ENCODE measurements around the gene C4orf17.

C4orf17 gene

GRCh38 chr4:99578714-99579113 is 67.9 kb downstream of the C4orf17 start:
- 74% methylated on average over 2 of the region's 2 CpGs for WGBS
- H3K27ac ChIP-seq (ENCODE audit: low read length, poor library complexity, severe bottlenecking) = no peak overlapping the region
- DNase-seq = no peak
- no peaks in the 10 kb centered on the region for H3K36me3 ChIP-seq (ENCODE audit: control insufficient read depth in 1 of 2, insufficient read depth in 2 of 2, low read depth in 1 of 2, low read length in 2 of 2)
- no peaks in the 10 kb centered on the region for H3K4me1 ChIP-seq (ENCODE audit: control insufficient read depth, insufficient read depth, low read depth, low read length)
- H2BK12ac ChIP-seq (ENCODE audit: low read length in 2 of 2) = no peak overlapping the region
- no peaks in the 10 kb centered on the region for H3K27me3 ChIP-seq (ENCODE audit: control insufficient read depth in 1 of 2, insufficient read depth in 1 of 2, low read length in 2 of 2)
- no peak overlapping the region for H2BK15ac ChIP-seq (ENCODE audit: low read depth, poor library complexity, severe bottlenecking)
- no peak overlapping the region for H3K14ac ChIP-seq (ENCODE audit: low read length in 2 of 2)
- no peak overlapping the region for H3K18ac ChIP-seq (ENCODE audit: low read depth in 1 of 2, low read length in 2 of 2)
- no peak overlapping the region for H2BK120ac ChIP-seq (ENCODE audit: low read depth, low read length)
- H3K4me2 ChIP-seq (ENCODE audit: low read length, poor library complexity, severe bottlenecking) = no peak overlapping the region
- H4K8ac ChIP-seq (ENCODE audit: low read length) = no peak overlapping the region
- no peaks in the 10 kb centered on the region for H3K79me1 ChIP-seq (replicated peaks; ENCODE audit: low read length, poor library complexity, severe bottlenecking)
- no peak overlapping the region for H2AFZ ChIP-seq (ENCODE audit: low read depth, low read length)
- no peak overlapping the region for H2AK5ac ChIP-seq (ENCODE audit: low read length, severe bottlenecking)
- no peak overlapping the region for H3K4me3 ChIP-seq (ENCODE audit: insufficient read depth in 1 of 2, low read depth in 1 of 2, low read length in 2 of 2)
- no peak overlapping the region for H3K9ac ChIP-seq (ENCODE audit: low read length)
- no peaks in the 10 kb centered on the region for H3K9me3 ChIP-seq (ENCODE audit: control insufficient read depth, low read length)
- no peak overlapping the region for H3K4ac ChIP-seq (ENCODE audit: low read depth in 1 of 2, low read length in 2 of 2)
- no peak overlapping the region for H3K23ac ChIP-seq (ENCODE audit: low read length in 2 of 2)
- no peak overlapping the region for H2BK5ac ChIP-seq (ENCODE audit: low read depth, low read length, poor library complexity, severe bottlenecking)
- H4K91ac ChIP-seq (ENCODE audit: low read length) = no peak overlapping the region

GRCh38 chr4:99585516-99585915 is 74.7 kb downstream of the C4orf17 start:
- Histone ChIP-seq H3K23ac (ENCODE audit: low read length in 2 of 2) (no peak overlapping the region), H2BK15ac (ENCODE audit: low read depth, poor library complexity, severe bottlenecking) (no peak overlapping the region), H2AFZ (ENCODE audit: low read depth, low read length) (no peak overlapping the region), H3K4me3 (ENCODE audit: insufficient read depth in 1 of 2, low read depth in 1 of 2, low read length in 2 of 2) (no peak overlapping the region), H3K27ac (ENCODE audit: low read length, poor library complexity, severe bottlenecking) (no peak overlapping the region), H3K36me3 (ENCODE audit: control insufficient read depth in 1 of 2, insufficient read depth in 2 of 2, low read depth in 1 of 2, low read length in 2 of 2) (no peaks in the 10 kb centered on the region), H3K79me1 (replicated peaks; ENCODE audit: low read length, poor library complexity, severe bottlenecking) (no peaks in the 10 kb centered on the region), H3K9ac (ENCODE audit: low read length) (no peak overlapping the region), H4K91ac (ENCODE audit: low read length) (no peak overlapping the region), H3K27me3 (ENCODE audit: control insufficient read depth in 1 of 2, insufficient read depth in 1 of 2, low read length in 2 of 2) (no peaks in the 10 kb centered on the region), H3K4ac (ENCODE audit: low read depth in 1 of 2, low read length in 2 of 2) (no peak overlapping the region), H2BK120ac (ENCODE audit: low read depth, low read length) (no peak overlapping the region), H2BK5ac (ENCODE audit: low read depth, low read length, poor library complexity, severe bottlenecking) (no peak overlapping the region), H2AK5ac (ENCODE audit: low read length, severe bottlenecking) (no peak overlapping the region), H4K8ac (ENCODE audit: low read length) (no peak overlapping the region), H3K4me2 (ENCODE audit: low read length, poor library complexity, severe bottlenecking) (no peak overlapping the region), H3K4me1 (ENCODE audit: control insufficient read depth, insufficient read depth, low read depth, low read length) (no peaks in the 10 kb centered on the region), H3K9me3 (ENCODE audit: control insufficient read depth, low read length) (no peaks in the 10 kb centered on the region), H3K14ac (ENCODE audit: low read length in 2 of 2) (no peak overlapping the region), H2BK12ac (ENCODE audit: low read length in 2 of 2) (no peak overlapping the region), H3K18ac (ENCODE audit: low read depth in 1 of 2, low read length in 2 of 2) (no peak overlapping the region)
- DNase-seq = no peak
- WGBS = no CpG with 5 or more reads among the region's 1 CpG

- Histone ChIP-seq H3K23ac (ENCODE audit: low read length in 2 of 2) (no peak overlapping the region), H3K27me3 (ENCODE audit: control insufficient read depth in 1 of 2, insufficient read depth in 1 of 2, low read length in 2 of 2) (no peaks in the 10 kb centered on the region), H3K4ac (ENCODE audit: low read depth in 1 of 2, low read length in 2 of 2) (no peak overlapping the region), H2BK120ac (ENCODE audit: low read depth, low read length) (no peak overlapping the region), H3K79me1 (replicated peaks; ENCODE audit: low read length, poor library complexity, severe bottlenecking) (no peaks in the 10 kb centered on the region), H4K8ac (ENCODE audit: low read length) (no peak overlapping the region), H2AFZ (ENCODE audit: low read depth, low read length) (no peak overlapping the region), H3K4me3 (ENCODE audit: insufficient read depth in 1 of 2, low read depth in 1 of 2, low read length in 2 of 2) (no peak overlapping the region), H3K9me3 (ENCODE audit: control insufficient read depth, low read length) (no peaks in the 10 kb centered on the region), H4K91ac (ENCODE audit: low read length) (no peak overlapping the region), H3K4me1 (ENCODE audit: control insufficient read depth, insufficient read depth, low read depth, low read length) (no peaks in the 10 kb centered on the region), H2BK5ac (ENCODE audit: low read depth, low read length, poor library complexity, severe bottlenecking) (no peak overlapping the region), H3K36me3 (ENCODE audit: control insufficient read depth in 1 of 2, insufficient read depth in 2 of 2, low read depth in 1 of 2, low read length in 2 of 2) (no peaks in the 10 kb centered on the region), H3K18ac (ENCODE audit: low read depth in 1 of 2, low read length in 2 of 2) (no peak overlapping the region), H2BK15ac (ENCODE audit: low read depth, poor library complexity, severe bottlenecking) (no peak overlapping the region), H3K14ac (ENCODE audit: low read length in 2 of 2) (no peak overlapping the region), H3K9ac (ENCODE audit: low read length) (no peak overlapping the region), H2BK12ac (ENCODE audit: low read length in 2 of 2) (no peak overlapping the region), H2AK5ac (ENCODE audit: low read length, severe bottlenecking) (no peak overlapping the region), H3K4me2 (ENCODE audit: low read length, poor library complexity, severe bottlenecking) (no peak overlapping the region), H3K27ac (ENCODE audit: low read length, poor library complexity, severe bottlenecking) (no peak overlapping the region)
- WGBS = 55% methylated on average over 2 of the region's 2 CpGs
- DNase-seq = no peak
Measured at GRCh38 chr4:99586322-99586721, 75.5 kb downstream of the C4orf17 start.

GRCh38 chr4:99586797-99587196 is 76.0 kb downstream of the C4orf17 start:
- no peaks in the 10 kb centered on the region for H3K79me1 ChIP-seq (replicated peaks; ENCODE audit: low read length, poor library complexity, severe bottlenecking)
- no peak for DNase-seq
- H2AFZ ChIP-seq (ENCODE audit: low read depth, low read length) = no peak overlapping the region
- no peak overlapping the region for H3K14ac ChIP-seq (ENCODE audit: low read length in 2 of 2)
- H3K27ac ChIP-seq (ENCODE audit: low read length, poor library complexity, severe bottlenecking) = no peak overlapping the region
- no peaks in the 10 kb centered on the region for H3K36me3 ChIP-seq (ENCODE audit: control insufficient read depth in 1 of 2, insufficient read depth in 2 of 2, low read depth in 1 of 2, low read length in 2 of 2)
- no peak overlapping the region for H3K9ac ChIP-seq (ENCODE audit: low read length)
- H2BK15ac ChIP-seq (ENCODE audit: low read depth, poor library complexity, severe bottlenecking) = no peak overlapping the region
- H3K4me2 ChIP-seq (ENCODE audit: low read length, poor library complexity, severe bottlenecking) = no peak overlapping the region
- H3K18ac ChIP-seq (ENCODE audit: low read depth in 1 of 2, low read length in 2 of 2) = no peak overlapping the region
- H3K23ac ChIP-seq (ENCODE audit: low read length in 2 of 2) = no peak overlapping the region
- no peak overlapping the region for H2BK5ac ChIP-seq (ENCODE audit: low read depth, low read length, poor library complexity, severe bottlenecking)
- no peaks in the 10 kb centered on the region for H3K27me3 ChIP-seq (ENCODE audit: control insufficient read depth in 1 of 2, insufficient read depth in 1 of 2, low read length in 2 of 2)
- H3K4me3 ChIP-seq (ENCODE audit: insufficient read depth in 1 of 2, low read depth in 1 of 2, low read length in 2 of 2) = no peak overlapping the region
- no peaks in the 10 kb centered on the region for H3K9me3 ChIP-seq (ENCODE audit: control insufficient read depth, low read length)
- WGBS = 30% methylated on average over 1 of the region's 1 CpG
- H2BK12ac ChIP-seq (ENCODE audit: low read length in 2 of 2) = no peak overlapping the region
- no peak overlapping the region for H4K91ac ChIP-seq (ENCODE audit: low read length)
- no peaks in the 10 kb centered on the region for H3K4me1 ChIP-seq (ENCODE audit: control insufficient read depth, insufficient read depth, low read depth, low read length)
- no peak overlapping the region for H2BK120ac ChIP-seq (ENCODE audit: low read depth, low read length)
- no peak overlapping the region for H3K4ac ChIP-seq (ENCODE audit: low read depth in 1 of 2, low read length in 2 of 2)
- H4K8ac ChIP-seq (ENCODE audit: low read length) = no peak overlapping the region
- no peak overlapping the region for H2AK5ac ChIP-seq (ENCODE audit: low read length, severe bottlenecking)
